Osteocyte (in vitro differentiated cells): ENCODE measurements around the gene PEX14. TPM values are rescaled to one million over a fixed set of nuclear protein-coding genes. Genes with fewer than 3 reads are reported as not detected.

Source experiments
- DNase-seq: peaks from one replicate; pipeline ENCODE4 v3.0.0; 2021; ENCODE audit warnings: mixed read lengths; ENCODE audit not compliant: unreplicated experiment; ENCODE audit errors: extremely low spot score
- H3K27ac Mint-ChIP-seq: one replicate; pipeline ENCODE4 v1.8.0; 2021; ENCODE audit warnings: mild to moderate bottlenecking, mixed read lengths; ENCODE audit not compliant: unreplicated experiment
- H3K27me3 Mint-ChIP-seq: one replicate; pipeline ENCODE4 v1.8.0; 2021; ENCODE audit warnings: mixed read lengths; ENCODE audit not compliant: unreplicated experiment
- H3K36me3 Mint-ChIP-seq: one replicate; pipeline ENCODE4 v1.8.0; 2021; ENCODE audit warnings: mixed read lengths; ENCODE audit not compliant: unreplicated experiment
- H3K4me1 Mint-ChIP-seq: one replicate; pipeline ENCODE4 v1.8.0; 2021; ENCODE audit warnings: mixed read lengths; ENCODE audit not compliant: unreplicated experiment
- H3K4me3 Mint-ChIP-seq: one replicate; pipeline ENCODE4 v1.8.0; 2021; ENCODE audit warnings: mild to moderate bottlenecking, moderate library complexity, mixed read lengths; ENCODE audit not compliant: unreplicated experiment
- H3K9me3 Mint-ChIP-seq: one replicate; pipeline ENCODE4 v1.8.0; 2021; ENCODE audit warnings: mixed read lengths; ENCODE audit not compliant: unreplicated experiment
- CTCF ChIP-seq: fragments of 200-600 bp; sonication (generic); IDR thresholded peaks from 2 replicates; pipeline ENCODE4 v1.5.0; 2021; ENCODE audit warnings: antibody characterized with exemption, mild to moderate bottlenecking, moderate library complexity
- total RNA-seq: library from RNA; stranded (reverse); gene quantifications from 2 replicates; pipeline ENCODE4 v1.2.1, GENCODE V29; 2021

PEX14 gene
- total RNA-seq, 1 donor from 2014 or later = 22.2 TPM

- H3K9me3 Mint-ChIP-seq = no peaks in the 10 kb centered on the region
- no peak for DNase-seq
- H3K4me1 Mint-ChIP-seq = peaks cover 20% of the 10 kb centered on the region
- H3K36me3 Mint-ChIP-seq = peaks cover 5% of the 10 kb centered on the region
- H3K4me3 Mint-ChIP-seq = no peak overlapping the region
- H3K27me3 Mint-ChIP-seq = no peaks in the 10 kb centered on the region
- no peak overlapping the region for H3K27ac Mint-ChIP-seq
- TF ChIP-seq CTCF = no peak
Observed at GRCh38 chr1:10601342-10602070, 126.8 kb downstream of the PEX14 start.

GRCh38 chr1:10602936-10603335, 128.2 kb downstream of the PEX14 start:
- peaks cover 19% of the 10 kb centered on the region for H3K4me1 Mint-ChIP-seq
- TF ChIP-seq CTCF = no peak
- no peaks in the 10 kb centered on the region for H3K9me3 Mint-ChIP-seq
- no peak overlapping the region for H3K27ac Mint-ChIP-seq
- no peak for DNase-seq
- no peaks in the 10 kb centered on the region for H3K27me3 Mint-ChIP-seq
- peaks cover 5% of the 10 kb centered on the region for H3K36me3 Mint-ChIP-seq
- H3K4me3 Mint-ChIP-seq = no peak overlapping the region

- no peak overlapping the region for H3K27ac Mint-ChIP-seq
- no peaks in the 10 kb centered on the region for H3K4me1 Mint-ChIP-seq
- H3K27me3 Mint-ChIP-seq = no peaks in the 10 kb centered on the region
- H3K9me3 Mint-ChIP-seq = no peaks in the 10 kb centered on the region
- peaks cover 5% of the 10 kb centered on the region for H3K36me3 Mint-ChIP-seq
- TF ChIP-seq CTCF = no peak
- H3K4me3 Mint-ChIP-seq = no peak overlapping the region
- no peak for DNase-seq
Observed at GRCh38 chr1:10604966-10605365, 130.2 kb downstream of the PEX14 start.

- no peak overlapping the region for H3K4me3 Mint-ChIP-seq
- H3K36me3 Mint-ChIP-seq = peaks cover 5% of the 10 kb centered on the region
- no peak overlapping the region for H3K27ac Mint-ChIP-seq
- H3K27me3 Mint-ChIP-seq = no peaks in the 10 kb centered on the region
- DNase-seq = no peak
- H3K9me3 Mint-ChIP-seq = no peaks in the 10 kb centered on the region
- H3K4me1 Mint-ChIP-seq = no peaks in the 10 kb centered on the region
- TF ChIP-seq CTCF = no peak
Observed at GRCh38 chr1:10606064-10606463, 131.3 kb downstream of the PEX14 start.

GRCh38 chr1:10607228-10607627, 132.5 kb downstream of the PEX14 start:
- no peaks in the 10 kb centered on the region for H3K4me1 Mint-ChIP-seq

More at GRCh38 chr1:10607228-10607627, 132.5 kb downstream of the PEX14 start:
- no peak for DNase-seq
- Mint-ChIP-seq H3K9me3 (no peaks in the 10 kb centered on the region), H3K27ac (no peak overlapping the region), H3K36me3 (peaks cover 3% of the 10 kb centered on the region), H3K27me3 (no peaks in the 10 kb centered on the region), H3K4me3 (no peak overlapping the region)
- no peak for TF ChIP-seq CTCF
